A549 (cell line): ENCODE measurements around the gene BLACAT1. TPM values are rescaled to one million over a fixed set of nuclear protein-coding genes. Genes with fewer than 3 reads are reported as not detected.

Source experiments
- ATAC-seq, 2 experiments: fragments of 200-7000 bp in 1 of 2; fragments of >200 bp in 1 of 2; cut with Nextera tagmentation in 1 of 2; cut with Tn5 transposase in 1 of 2; 3 replicates each; pipeline versions ENCODE4 v1.8.0 to v1.9.1; 2018 to 2020; ENCODE audit warnings: mild to moderate bottlenecking in 1 of 2, moderate library complexity in 1 of 2
- CTCF ChIA-PET: fragments of 300-600 bp; sonication (Branson Sonifier 250); formaldehyde crosslinking; extraction: SDS; loops from one replicate; lab custom pipeline; 2021; ENCODE audit warnings: antibody characterized with exemption, inconsistent platforms; lab: Yijun Ruan, JAX
- POLR2A ChIA-PET: fragments of 350-600 bp; formaldehyde crosslinking; extraction: SDS; loops from one replicate; lab custom pipeline; 2021; ENCODE audit warnings: antibody characterized with exemption, inconsistent platforms; lab: Yijun Ruan, JAX
- DNase-seq, 2 experiments: peaks; one replicate each; pipeline versions ENCODE4 v3.0.0 to v3.0.0-alpha.2; 2011 to 2016; ENCODE audit warnings: low read depth in 1 of 2, low spot score in 1 of 2
- FAIRE-seq: peaks from 2 replicates; lab custom pipeline; 2011; peaks lifted over from hg19 to GRCh38; lab: Jason Lieb, UNC
- H3K27ac ChIP-seq, 2 experiments: fragments of >200 bp; sonication (Bioruptor Twin); formaldehyde crosslinking; 3 replicates each; pipeline ENCODE4 v1.5.1; 2016 to 2017
- H3K4me1 ChIP-seq: fragments of >200 bp; sonication (Bioruptor Twin); formaldehyde crosslinking; 3 replicates; pipeline ENCODE4 v1.6.1; 2016
- H3K4me2 ChIP-seq: fragments of >200 bp; sonication (Bioruptor Twin); formaldehyde crosslinking; 3 replicates; pipeline ENCODE4 v1.6.1; 2016
- H3K4me3 ChIP-seq: fragments of >200 bp; sonication (Bioruptor Twin); formaldehyde crosslinking; 3 replicates; pipeline ENCODE4 v1.5.1; 2016
- H3K9me3 ChIP-seq: fragments of >200 bp; sonication (Bioruptor Twin); formaldehyde crosslinking; 3 replicates; pipeline ENCODE4 v1.6.1; 2016
- ATOH8 ChIP-seq: fragments of 250-450 bp; sonication (Bioruptor Pico); IDR thresholded peaks from 2 replicates; pipeline ENCODE4 v1.5.0; 2020; ENCODE audit warnings: low read depth, mild to moderate bottlenecking, moderate library complexity
- BCL3 ChIP-seq: fragments of >200 bp; sonication (Bioruptor Twin); formaldehyde crosslinking; IDR thresholded peaks from 3 replicates; pipeline ENCODE4 v1.6.1; 2016
- BHLHE40 ChIP-seq: IDR thresholded peaks from 2 replicates; pipeline ENCODE4 v1.6.1; 2012; ENCODE audit warnings: low read depth, low read length, inconsistent platforms
- CEBPB ChIP-seq, 2 experiments: fragments of >200 bp in 1 of 2; sonication (Bioruptor Twin) in 1 of 2; formaldehyde crosslinking in 1 of 2; IDR thresholded peaks; 2 replicates each; pipeline ENCODE4 v1.6.1; 2012 to 2016
- CHD4 ChIP-seq: fragments of 200-600 bp; sonication (generic); IDR thresholded peaks from 2 replicates; pipeline ENCODE4 v1.6.1; 2016; ENCODE audit warnings: antibody characterized with exemption, mild to moderate bottlenecking, borderline replicate concordance
- CTCF ChIP-seq: fragments of >200 bp; sonication (Bioruptor Twin); formaldehyde crosslinking; IDR thresholded peaks from 3 replicates; pipeline ENCODE4 v1.5.1; 2016
- E2F6 ChIP-seq: IDR thresholded peaks from 2 replicates; pipeline ENCODE4 v1.6.1; 2012; ENCODE audit warnings: low read depth, borderline replicate concordance
- EHF ChIP-seq: fragments of 250-450 bp; sonication (Bioruptor Pico); IDR thresholded peaks from 2 replicates; pipeline ENCODE4 v1.5.0; 2020; ENCODE audit warnings: mild to moderate bottlenecking
- EHMT2 ChIP-seq: fragments of 200-600 bp; sonication (generic); IDR thresholded peaks from 2 replicates; pipeline ENCODE4 v1.6.1; 2016; ENCODE audit warnings: antibody characterized with exemption, low read depth, mild to moderate bottlenecking, moderate library complexity
- FOSB ChIP-seq: fragments of 250-450 bp; sonication (Bioruptor Pico); IDR thresholded peaks from 2 replicates; pipeline ENCODE4 v1.5.0; 2020; ENCODE audit warnings: mild to moderate bottlenecking, moderate library complexity
- FOSL2 ChIP-seq, 2 experiments: fragments of 450-650 bp in 1 of 2; fragments of >200 bp in 1 of 2; sonication (Bioruptor Twin) in 1 of 2; formaldehyde crosslinking; IDR thresholded peaks; 2 replicates each; pipeline versions ENCODE4 v1.5.0 to v1.6.1; 2016 to 2020; ENCODE audit warnings: mild to moderate bottlenecking in 1 of 2, moderate library complexity in 1 of 2
- GATA3 ChIP-seq: IDR thresholded peaks from 2 replicates; pipeline ENCODE4 v1.6.1; 2012; ENCODE audit warnings: borderline replicate concordance
- HDAC2 ChIP-seq: fragments of 200-600 bp; sonication (generic); IDR thresholded peaks from 2 replicates; pipeline ENCODE4 v1.6.1; 2016
- HOXB13 ChIP-seq: fragments of 250-450 bp; sonication (Bioruptor Pico); IDR thresholded peaks from 2 replicates; pipeline ENCODE4 v1.5.0; 2020; ENCODE audit warnings: low read depth, mild to moderate bottlenecking, moderate library complexity
- HOXB5 ChIP-seq: fragments of 250-450 bp; sonication (Bioruptor Pico); IDR thresholded peaks from 2 replicates; pipeline ENCODE4 v1.5.0; 2020; ENCODE audit warnings: mild to moderate bottlenecking, moderate library complexity
- KDM5A ChIP-seq: fragments of 200-600 bp; sonication (generic); IDR thresholded peaks from 2 replicates; pipeline ENCODE4 v1.6.1; 2016; ENCODE audit warnings: antibody characterized with exemption, mild to moderate bottlenecking
- MAX ChIP-seq: IDR thresholded peaks from 2 replicates; pipeline ENCODE4 v1.6.1; 2012
- NR3C1 ChIP-seq: fragments of >200 bp; sonication (Bioruptor Twin); formaldehyde crosslinking; IDR thresholded peaks from 3 replicates; pipeline ENCODE4 v1.6.1; 2017
- PHF8 ChIP-seq: fragments of 200-600 bp; sonication (generic); IDR thresholded peaks from 2 replicates; pipeline ENCODE4 v1.6.1; 2016; ENCODE audit warnings: low read depth, mild to moderate bottlenecking, antibody characterized with exemption, moderate library complexity, borderline replicate concordance
- POLR2AphosphoS2 ChIP-seq: conservative IDR thresholded peaks from 2 replicates; pipeline ENCODE4 v1.6.1; 2012; ENCODE audit warnings: low read length, improper control_type of control experiment, inconsistent platforms
- RFX5 ChIP-seq: fragments of 450-650 bp; IDR thresholded peaks from 2 replicates; pipeline ENCODE4 v1.7.1; 2014; ENCODE audit warnings: antibody characterized with exemption, mild to moderate bottlenecking, moderate library complexity
- RNF2 ChIP-seq: fragments of 200-600 bp; sonication (generic); IDR thresholded peaks from 2 replicates; pipeline ENCODE4 v1.6.1; 2016; ENCODE audit warnings: low read depth, mild to moderate bottlenecking, antibody characterized with exemption, moderate library complexity, borderline replicate concordance
- TP53 ChIP-seq: fragments of 250-450 bp; sonication (Bioruptor Pico); IDR thresholded peaks from 2 replicates; pipeline ENCODE4 v1.5.0; 2021; ENCODE audit warnings: mild to moderate bottlenecking, moderate library complexity
- ZC3H11A ChIP-seq: fragments of 450-650 bp; IDR thresholded peaks from 2 replicates; pipeline ENCODE4 v1.6.1; 2014; ENCODE audit warnings: antibody characterized with exemption, mild to moderate bottlenecking
- ZNF302 ChIP-seq: fragments of 250-450 bp; sonication (Bioruptor Pico); IDR thresholded peaks from 2 replicates; pipeline ENCODE4 v1.9.0; 2021; ENCODE audit warnings: inconsistent platforms, mild to moderate bottlenecking, moderate library complexity
- ZSCAN20 ChIP-seq: fragments of 250-450 bp; sonication (Bioruptor Pico); IDR thresholded peaks from 2 replicates; pipeline ENCODE4 v1.8.0; 2022; ENCODE audit warnings: mild to moderate bottlenecking, moderate library complexity
- WGBS: methylation state at CpG from one replicate; pipeline ENCODE4 v1.1.6; 2017; ENCODE audit errors: missing lambda C conversion rate; 5-methylcytosine and 5-hydroxymethylcytosine counted together
- polyA plus RNA-seq, 4 experiments: library from polyadenylated mRNA; depleted of rRNA in 3 of 4; stranded (reverse); fragments of >200 nt; fragmentation: RNase III in 1 of 4; extraction: RNeasy Plus Mini Kit Qiagen cat#74134 plus additional on column Dnase treatment in 1 of 4; gene quantifications; 2 replicates in 3 of 4; 3 replicates in 1 of 4; pipeline ENCODE4 v1.2.3, GENCODE V29; 2011 to 2017

BLACAT1 gene
- polyA plus RNA-seq, 2 of the 4 experiments (the other 2 are of a cell fraction), result 0.09 TPM; not detected in 1

GRCh38 chr1:205504311-205505075 lies 48.6 kb upstream of the BLACAT1 start, which contains the start of gene CDK18:
TSS of gene CDK18 (plus strand) at chr1:205504669. CDS start at chr1:205523168, 18,499 bp downstream.
- peak within 1 kb of the TSS; percentile 72 to 83 for H3K27ac ChIP-seq
- TF ChIP-seq HDAC2, result no peak
- peak; percentile 61; the same call in 1 of the 2 replicates for TF ChIP-seq RNF2
- no peak for TF ChIP-seq EHF (CRISPR knock-in tag)
- TF ChIP-seq FOSB, result no peak
- TF ChIP-seq EHMT2, result no peak
- no peak for TF ChIP-seq ZC3H11A
- TF ChIP-seq HOXB13 (CRISPR knock-in tag), result no peak
- TF ChIP-seq E2F6, result peak; percentile 84
- TF ChIP-seq GATA3, result no peak
- peak; percentile 62 for TF ChIP-seq MAX
- TF ChIP-seq ZNF302, result no peak
- TF ChIP-seq CHD4, result no peak
- no peak for TF ChIP-seq HOXB5 (CRISPR knock-in tag)
- no peak for TF ChIP-seq FOSL2 (IDR thresholded peaks at IDR 0.05)
- TF ChIP-seq FOSL2 (CRISPR knock-in tag; IDR thresholded peaks at IDR 0.05), result no peak
- POLR2A ChIA-PET, result no interaction called here

GRCh38 chr1:205502992-205503391 lies 47.1 kb upstream of the BLACAT1 start:
- ChIA-PET CTCF (interaction anchor here (0.6 to 26.5 kb wide), 7 partner anchors 11 to 178 kb away, joined by 3 to 560 read pairs (median 4); no protein-coding TSS in a partner anchor), POLR2A (no interaction called here)
- Histone ChIP-seq H3K4me1 (peaks cover 6% of the 10 kb centered on the region; the same call in 1 of the 3 replicates), H3K9me3 (no peaks in the 10 kb centered on the region), H3K4me2 (no peak overlapping the region), H3K4me3 (no peak overlapping the region), H3K27ac (no peak overlapping the region)
- WGBS, result 76% methylated on average over 3 of the region's 3 CpGs
- no peak for ATAC-seq
- FAIRE-seq, result no peak
- TF ChIP-seq NR3C1, result no peak
- TF ChIP-seq ATOH8 (CRISPR knock-in tag), result no peak
- no peak for TF ChIP-seq BCL3
- no peak for TF ChIP-seq RFX5
- TF ChIP-seq PHF8, result no peak
- no peak for TF ChIP-seq CTCF
- TF ChIP-seq CEBPB (IDR thresholded peaks at IDR 0.05), result no peak
- TF ChIP-seq BHLHE40, result no peak
- TF ChIP-seq ZSCAN20 (CRISPR knock-in tag), result no peak
- TF ChIP-seq TP53 (CRISPR knock-in tag), result no peak
- no peak for TF ChIP-seq CHD4
- TF ChIP-seq HDAC2, result no peak
- TF ChIP-seq POLR2AphosphoS2, result no peak
- TF ChIP-seq ZC3H11A, result no peak
- TF ChIP-seq KDM5A, result no peak
- no peak for TF ChIP-seq EHF (CRISPR knock-in tag)
- DNase-seq, result no peak

More at GRCh38 chr1:205504311-205505075, 48.6 kb upstream of the BLACAT1 start, which contains the start of gene CDK18:
- WGBS, result 10% methylated on average over 30 of the region's 42 CpGs
- Histone ChIP-seq H3K4me1 (peaks cover 6% of the 10 kb centered on the region; the same call in 1 of the 3 replicates), H3K9me3 (no peaks in the 10 kb centered on the region), H3K4me2 (peak within 1 kb of the TSS; percentile 98), H3K4me3 (peak within 1 kb of the TSS; percentile 65)
- ATAC-seq, result peak; percentile 58 to 87; a peak in 5 of 6 replicates
- DNase-seq, result peak in 1 of 2 experiments; percentile 83
- FAIRE-seq, result no peak
- CTCF ChIA-PET, result interaction anchor here (0.6 to 10.5 kb wide), 6 partner anchors 8 to 254 kb away, joined by 3 to 143 read pairs (median 3); no protein-coding TSS in a partner anchor
